DOHH2 (cell line): ENCODE data around the gene DNAL1.

Experiments
- H3F3A ChIP-seq: fragments of 200-600 bp; sonication (generic), shearing (Covaris generic); 2 replicates; pipeline ENCODE4 v1.6.0; 2016; ENCODE audit warnings: antibody characterized with exemption, mild to moderate bottlenecking; ENCODE audit not compliant: control insufficient read depth, insufficient read depth
- H3K27ac ChIP-seq: fragments of 200-600 bp; sonication (generic); 2 replicates; pipeline ENCODE4 v1.5.1; 2014; ENCODE audit warnings: low read depth, mild to moderate bottlenecking, low read length, moderate library complexity
- H3K27me3 ChIP-seq: fragments of 200-600 bp; sonication (generic); 2 replicates; pipeline ENCODE4 v1.6.1; 2014; ENCODE audit warnings: mild to moderate bottlenecking, low read length, mixed read lengths; ENCODE audit not compliant: control insufficient read depth
- H3K36me3 ChIP-seq: fragments of 200-600 bp; sonication (generic); 2 replicates; pipeline ENCODE4 v1.6.1; 2014; ENCODE audit warnings: mild to moderate bottlenecking, low read length, moderate library complexity, mixed read lengths; ENCODE audit not compliant: control insufficient read depth
- H3K4me1 ChIP-seq: fragments of 200-600 bp; sonication (generic); 2 replicates; pipeline ENCODE4 v1.6.1; 2014; ENCODE audit warnings: mild to moderate bottlenecking, low read length, mixed read lengths; ENCODE audit not compliant: control insufficient read depth
- H3K4me2 ChIP-seq: fragments of 200-600 bp; sonication (generic); 2 replicates; pipeline ENCODE4 v1.6.0; 2014; ENCODE audit warnings: mild to moderate bottlenecking, low read length, moderate library complexity
- H3K4me3 ChIP-seq: fragments of 200-600 bp; sonication (generic); 2 replicates; pipeline ENCODE4 v1.5.1; 2014; ENCODE audit warnings: mild to moderate bottlenecking, low read length, mixed read lengths
- H3K79me2 ChIP-seq: fragments of 200-600 bp; sonication (generic); 2 replicates; pipeline ENCODE4 v1.6.1; 2014; ENCODE audit warnings: mild to moderate bottlenecking, low read length, mixed read lengths; ENCODE audit not compliant: control insufficient read depth
- H3K9me2 ChIP-seq: fragments of 200-600 bp; sonication (generic); replicated peaks from 2 replicates; pipeline ENCODE4 v1.6.1; 2014; ENCODE audit warnings: mild to moderate bottlenecking, low read length, mixed read lengths; ENCODE audit not compliant: control insufficient read depth
- H3K9me3 ChIP-seq: fragments of 200-600 bp; sonication (generic); 2 replicates; pipeline ENCODE4 v1.6.1; 2014; ENCODE audit warnings: antibody characterized with exemption, low read length, mixed read lengths; ENCODE audit not compliant: control insufficient read depth, insufficient read depth
- H4K20me1 ChIP-seq: fragments of 200-600 bp; sonication (generic); 2 replicates; pipeline ENCODE4 v1.6.0; 2014; ENCODE audit warnings: low read depth, mild to moderate bottlenecking, antibody characterized with exemption, low read length, moderate library complexity; ENCODE audit not compliant: control insufficient read depth, insufficient read depth
- CTCF ChIP-seq: fragments of 200-600 bp; sonication (generic); IDR thresholded peaks from one replicate; pipeline ENCODE4 v1.5.1; 2014; ENCODE audit warnings: antibody characterized with exemption, mild to moderate bottlenecking, low read depth, low read length; ENCODE audit not compliant: poor library complexity, severe bottlenecking
- EZH2phosphoT487 ChIP-seq: fragments of 200-600 bp; sonication (generic); IDR thresholded peaks from 2 replicates; pipeline ENCODE4 v1.6.1; 2017; ENCODE audit warnings: borderline replicate concordance, mild to moderate bottlenecking, antibody characterized with exemption, low read length, moderate library complexity, mixed read lengths

DNAL1 gene

GRCh38 chr14:73644531-73645247 is at the start of gene DNAL1:
Gene DNAL1 (plus strand): TSS chr14:73644986. CDS start chr14:73645040, 54 bp downstream.
- H3K36me3 ChIP-seq = no peaks in the 10 kb centered on the region
- peak within 1 kb of the TSS; percentile 17; the same call in 1 of the 2 replicates for H3K27ac ChIP-seq
- H3K9me2 ChIP-seq = no peaks in the 10 kb centered on the region
- H4K20me1 ChIP-seq = no peaks in the 10 kb centered on the region
- peak within 1 kb of the TSS; percentile 79 for H3K4me3 ChIP-seq
- H3F3A ChIP-seq = no peaks in the 10 kb centered on the region
- no peaks in the 10 kb centered on the region for H3K9me3 ChIP-seq
- peaks cover 4% of the 10 kb centered on the region; the same call in 1 of the 2 replicates for H3K79me2 ChIP-seq
- no peak for TF ChIP-seq EZH2phosphoT487
- no peak for TF ChIP-seq CTCF
- peaks cover 13% of the 10 kb centered on the region for H3K4me1 ChIP-seq
- H3K4me2 ChIP-seq = peak within 1 kb of the TSS; percentile 85
- H3K27me3 ChIP-seq = no peaks in the 10 kb centered on the region

GRCh38 chr14:73599499-73599898 is 45.3 kb upstream of the DNAL1 start:
- H3K27ac ChIP-seq = no peak overlapping the region
- no peaks in the 10 kb centered on the region; the same call in 1 of the 2 replicates for H4K20me1 ChIP-seq
- no peaks in the 10 kb centered on the region for H3K9me2 ChIP-seq

GRCh38 chr14:73602994-73603393 is 41.8 kb upstream of the DNAL1 start:
- TF ChIP-seq CTCF (no peak), EZH2phosphoT487 (no peak)
- no peaks in the 10 kb centered on the region for H3F3A ChIP-seq
- H3K4me1 ChIP-seq = no peaks in the 10 kb centered on the region
- H3K27ac ChIP-seq = no peak overlapping the region
- H3K27me3 ChIP-seq = peaks cover 13% of the 10 kb centered on the region
- H3K9me3 ChIP-seq = no peaks in the 10 kb centered on the region
- no peaks in the 10 kb centered on the region for H3K36me3 ChIP-seq
- no peaks in the 10 kb centered on the region for H4K20me1 ChIP-seq
- H3K4me2 ChIP-seq = no peak overlapping the region
- H3K9me2 ChIP-seq = no peaks in the 10 kb centered on the region
- no peak overlapping the region for H3K4me3 ChIP-seq
- no peaks in the 10 kb centered on the region for H3K79me2 ChIP-seq

More at GRCh38 chr14:73599499-73599898, 45.3 kb upstream of the DNAL1 start:
- Histone ChIP-seq H3K4me3 (no peak overlapping the region), H3K4me1 (no peaks in the 10 kb centered on the region), H3K4me2 (no peak overlapping the region), H3F3A (no peaks in the 10 kb centered on the region), H3K27me3 (peaks cover 9% of the 10 kb centered on the region), H3K9me3 (no peaks in the 10 kb centered on the region), H3K79me2 (no peaks in the 10 kb centered on the region), H3K36me3 (no peaks in the 10 kb centered on the region)
- no peak for TF ChIP-seq CTCF
- TF ChIP-seq EZH2phosphoT487 = no peak
